ENCODE measurements around the gene AUH. TPM values are rescaled to one million over a fixed set of nuclear protein-coding genes. Genes with fewer than 3 reads are reported as not detected.

Gene AUH
- total and polyA plus RNA-seq, 2 donors (not counting 1 experiment from before 2014, with no cell fraction given), result 5.2 to 29.1 TPM

DNA sequence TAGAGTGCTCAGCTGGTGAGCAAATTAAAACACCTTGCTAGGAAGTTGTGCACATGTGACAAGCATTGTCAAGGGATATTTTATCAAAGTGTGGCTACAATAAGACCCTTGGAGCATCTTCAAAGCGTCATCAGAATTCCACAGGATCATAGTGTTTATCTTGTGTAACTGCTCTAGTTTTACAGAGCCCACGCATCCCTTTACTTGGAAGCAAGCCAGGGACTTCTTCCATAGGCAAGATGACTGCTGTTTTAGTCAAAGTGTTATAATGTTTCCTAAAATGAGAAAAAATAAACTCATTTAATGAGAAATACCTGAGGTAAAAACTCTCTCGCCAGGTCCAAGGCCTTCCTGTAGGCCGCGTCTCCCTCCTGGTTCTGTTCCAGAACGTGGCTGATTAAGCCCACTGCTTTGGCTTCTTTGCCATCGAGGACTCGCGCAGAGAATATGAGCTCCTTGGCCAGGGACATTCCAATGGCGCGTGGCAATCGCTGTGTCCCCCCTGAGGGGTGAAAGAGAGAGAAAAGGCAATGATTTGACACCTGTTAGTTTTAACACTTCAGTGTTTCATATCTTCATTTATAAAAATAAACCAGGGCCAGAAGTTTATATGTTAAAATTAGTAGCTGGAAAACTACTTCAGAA is 141.1 kb downstream of the AUH start:
- Histone ChIP-seq H3K36me3 (replicated peaks in 1 of 2; ENCODE audit: control extremely low read depth in 1 of 2, control insufficient read depth in 1 of 2, extremely low read depth in 1 of 2, insufficient read depth in 2 of 2, low read length in 1 of 2) (peaks cover 0 to 4% of the 10 kb centered on the region in 2 experiments), H3K4me1 (ENCODE audit: control insufficient read depth in 2 of 2, insufficient read depth in 2 of 2, low read length in 2 of 2) (no peaks in the 10 kb centered on the region), H3K79me2 (ENCODE audit: control insufficient read depth, insufficient read depth, low read length) (no peaks in the 10 kb centered on the region), H3K9me3 (ENCODE audit: control extremely low read depth in 1 of 3, control insufficient read depth in 2 of 3, insufficient read depth in 1 of 3, low read length in 2 of 3) (no peaks in the 10 kb centered on the region), H2AFZ (ENCODE audit: insufficient read depth, low read depth, low read length, poor library complexity, severe bottlenecking) (no peak overlapping the region), H3K27ac (ENCODE audit: low read length in 2 of 2) (no peak overlapping the region), H4K20me1 (ENCODE audit: control insufficient read depth, insufficient read depth, low read length, poor library complexity, severe bottlenecking) (no peaks in the 10 kb centered on the region), H3K4me3 (ENCODE audit: control extremely low read depth in 1 of 5, extremely low read depth in 1 of 5, insufficient read depth in 1 of 5, low read depth in 2 of 5, low read length in 4 of 5) (no peak overlapping the region), H3K9ac (ENCODE audit: low read length) (no peak overlapping the region), H3K4me2 (replicated peaks; ENCODE audit: low read depth, low read length, poor library complexity, severe bottlenecking) (no peak overlapping the region), H3K27me3 (replicated peaks in 1 of 4; ENCODE audit: control extremely low read depth in 1 of 4, control insufficient read depth in 3 of 4, insufficient read depth in 4 of 4, low read length in 3 of 4) (no peaks in the 10 kb centered on the region)
- H3K27me3 Mint-ChIP-seq, result no peaks in the 10 kb centered on the region
- ChIA-PET POLR2A (no interaction called here), CTCF (interaction anchor here (1.0 kb wide), 2 partner anchors 17 to 297 kb away, joined by 3 read pairs; no protein-coding TSS in a partner anchor)
- no peak for DNase-seq
- no peaks in the 10 kb centered on the region for H3K9me3 Mint-ChIP-seq (ENCODE audit: insufficient read depth)
- no peak overlapping the region for H3K27ac Mint-ChIP-seq
- TF ChIP-seq, protein P1, sequence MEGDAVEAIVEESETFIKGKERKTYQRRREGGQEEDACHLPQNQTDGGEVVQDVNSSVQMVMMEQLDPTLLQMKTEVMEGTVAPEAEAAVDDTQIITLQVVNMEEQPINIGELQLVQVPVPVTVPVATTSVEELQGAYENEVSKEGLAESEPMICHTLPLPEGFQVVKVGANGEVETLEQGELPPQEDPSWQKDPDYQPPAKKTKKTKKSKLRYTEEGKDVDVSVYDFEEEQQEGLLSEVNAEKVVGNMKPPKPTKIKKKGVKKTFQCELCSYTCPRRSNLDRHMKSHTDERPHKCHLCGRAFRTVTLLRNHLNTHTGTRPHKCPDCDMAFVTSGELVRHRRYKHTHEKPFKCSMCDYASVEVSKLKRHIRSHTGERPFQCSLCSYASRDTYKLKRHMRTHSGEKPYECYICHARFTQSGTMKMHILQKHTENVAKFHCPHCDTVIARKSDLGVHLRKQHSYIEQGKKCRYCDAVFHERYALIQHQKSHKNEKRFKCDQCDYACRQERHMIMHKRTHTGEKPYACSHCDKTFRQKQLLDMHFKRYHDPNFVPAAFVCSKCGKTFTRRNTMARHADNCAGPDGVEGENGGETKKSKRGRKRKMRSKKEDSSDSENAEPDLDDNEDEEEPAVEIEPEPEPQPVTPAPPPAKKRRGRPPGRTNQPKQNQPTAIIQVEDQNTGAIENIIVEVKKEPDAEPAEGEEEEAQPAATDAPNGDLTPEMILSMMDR (IDR thresholded peaks at IDR 0.05), result no peak
- intact Hi-C loops (cut with micrococcal nuclease), result no loop called here
- no peak overlapping the region for H3K4me3 Mint-ChIP-seq
- ATAC-seq (ENCODE audit: low read depth), result no peak
- no peaks in the 10 kb centered on the region for H3K4me1 Mint-ChIP-seq
- 100% methylated on average over 9 of the region's 12 CpGs for WGBS (ENCODE audit: insufficient coverage)

DNA sequence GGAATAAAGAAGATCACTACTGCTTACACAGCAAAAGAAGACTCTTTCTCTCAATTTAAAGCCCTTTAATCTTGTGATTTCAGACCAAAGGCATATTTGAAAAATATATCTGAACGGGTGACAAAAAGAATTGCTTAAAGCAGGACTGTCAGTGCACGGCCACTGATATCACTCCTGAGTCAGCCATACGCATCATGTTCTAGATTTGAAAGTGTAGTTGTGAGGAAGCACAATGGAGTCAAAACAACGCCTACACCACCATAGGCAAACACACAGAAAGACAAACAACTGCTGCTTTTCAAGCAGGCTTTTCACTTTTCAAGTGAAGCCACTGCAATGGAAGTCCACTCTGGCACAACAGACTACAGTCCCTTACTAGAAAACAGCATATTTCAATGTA is 141.7 kb downstream of the AUH start:
- no peaks in the 10 kb centered on the region for H3K27me3 Mint-ChIP-seq
- H3K36me3 ChIP-seq (replicated peaks in 1 of 2; ENCODE audit: control extremely low read depth in 1 of 2, control insufficient read depth in 1 of 2, extremely low read depth in 1 of 2, insufficient read depth in 2 of 2, low read length in 1 of 2), result peaks cover 0 to 4% of the 10 kb centered on the region in 2 experiments
- no peaks in the 10 kb centered on the region for H3K4me1 ChIP-seq (ENCODE audit: control insufficient read depth in 2 of 2, insufficient read depth in 2 of 2, low read length in 2 of 2)
- no peak for ATAC-seq (ENCODE audit: low read depth)
- no peak overlapping the region for H3K27ac Mint-ChIP-seq
- no peak for DNase-seq
- no peaks in the 10 kb centered on the region for H3K79me2 ChIP-seq (ENCODE audit: control insufficient read depth, insufficient read depth, low read length)
- H3K9me3 ChIP-seq (ENCODE audit: control extremely low read depth in 1 of 3, control insufficient read depth in 2 of 3, insufficient read depth in 1 of 3, low read length in 2 of 3), result no peaks in the 10 kb centered on the region
- H3K4me3 ChIP-seq (ENCODE audit: control extremely low read depth in 1 of 5, extremely low read depth in 1 of 5, insufficient read depth in 1 of 5, low read depth in 2 of 5, low read length in 4 of 5), result no peak overlapping the region
- H4K20me1 ChIP-seq (ENCODE audit: control insufficient read depth, insufficient read depth, low read length, poor library complexity, severe bottlenecking), result no peaks in the 10 kb centered on the region
- no peak overlapping the region for H2AFZ ChIP-seq (ENCODE audit: insufficient read depth, low read depth, low read length, poor library complexity, severe bottlenecking)
- intact Hi-C loops (cut with micrococcal nuclease), result no loop called here
- H3K4me2 ChIP-seq (replicated peaks; ENCODE audit: low read depth, low read length, poor library complexity, severe bottlenecking), result no peak overlapping the region
- ChIA-PET CTCF (no interaction called here), POLR2A (no interaction called here)
- H3K4me3 Mint-ChIP-seq, result no peak overlapping the region
- TF ChIP-seq EZH2 (IDR thresholded peaks at IDR 0.05; ENCODE audit: borderline replicate concordance, insufficient read depth, low read depth, low read length, poor library complexity, severe bottlenecking), result no peak
- TF ChIP-seq, protein P1 (IDR thresholded peaks at IDR 0.05), result no peak
- H3K9ac ChIP-seq (ENCODE audit: low read length), result no peak overlapping the region
- no CpG with 5 or more reads among the region's 4 CpGs for WGBS (ENCODE audit: insufficient coverage)
- no peaks in the 10 kb centered on the region for H3K4me1 Mint-ChIP-seq
- no peaks in the 10 kb centered on the region for H3K9me3 Mint-ChIP-seq (ENCODE audit: insufficient read depth)
- H3K27ac ChIP-seq (ENCODE audit: low read length in 2 of 2), result no peak overlapping the region
- H3K27me3 ChIP-seq (replicated peaks in 1 of 4; ENCODE audit: control extremely low read depth in 1 of 4, control insufficient read depth in 3 of 4, insufficient read depth in 4 of 4, low read length in 3 of 4), result no peaks in the 10 kb centered on the region

Measured in B cell (primary cell).